Measurements from ENCODE around the gene RPRD1B.

Gene RPRD1B

DNA sequence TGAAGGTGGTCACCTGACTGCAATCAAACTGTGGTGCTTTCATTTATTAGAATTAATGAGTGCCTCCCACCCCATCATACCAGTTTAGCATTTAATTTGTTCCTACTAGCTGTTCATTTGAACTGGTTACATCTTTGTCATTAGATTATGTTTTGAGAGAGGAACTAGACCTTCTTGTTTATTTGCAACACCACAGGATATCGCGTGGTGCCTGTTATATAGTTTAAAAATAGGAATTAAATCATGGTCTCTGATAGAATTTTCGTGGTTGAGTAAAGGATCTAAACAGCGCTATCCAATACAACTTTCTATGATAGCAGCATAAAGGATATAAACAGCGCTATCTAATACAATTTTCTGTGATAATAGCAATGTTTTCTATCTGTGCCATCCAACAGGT lies 2.8 kb downstream of the RPRD1B start:
- DNase-seq (ENCODE audit: low spot score), result no peak

DNA sequence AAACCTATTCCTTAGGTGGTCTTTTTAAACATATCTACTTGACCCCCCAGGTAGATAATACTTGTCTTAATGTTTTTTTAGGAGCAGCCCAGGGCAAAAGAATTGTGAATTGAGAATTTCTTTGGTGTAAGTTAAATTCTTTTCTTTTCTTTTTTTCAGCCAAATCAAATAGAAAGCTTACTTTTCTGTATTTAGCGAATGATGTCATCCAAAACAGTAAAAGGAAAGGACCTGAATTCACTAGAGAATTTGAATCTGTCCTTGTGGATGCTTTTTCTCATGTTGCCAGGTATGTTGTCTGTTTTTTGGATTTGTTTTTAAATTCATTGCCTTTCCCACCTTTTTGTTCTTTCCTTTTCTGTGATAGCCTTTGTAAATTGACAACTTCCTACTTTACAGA lies 6.7 kb downstream of the RPRD1B start:
- no peak for DNase-seq (ENCODE audit: low spot score)

DNA sequence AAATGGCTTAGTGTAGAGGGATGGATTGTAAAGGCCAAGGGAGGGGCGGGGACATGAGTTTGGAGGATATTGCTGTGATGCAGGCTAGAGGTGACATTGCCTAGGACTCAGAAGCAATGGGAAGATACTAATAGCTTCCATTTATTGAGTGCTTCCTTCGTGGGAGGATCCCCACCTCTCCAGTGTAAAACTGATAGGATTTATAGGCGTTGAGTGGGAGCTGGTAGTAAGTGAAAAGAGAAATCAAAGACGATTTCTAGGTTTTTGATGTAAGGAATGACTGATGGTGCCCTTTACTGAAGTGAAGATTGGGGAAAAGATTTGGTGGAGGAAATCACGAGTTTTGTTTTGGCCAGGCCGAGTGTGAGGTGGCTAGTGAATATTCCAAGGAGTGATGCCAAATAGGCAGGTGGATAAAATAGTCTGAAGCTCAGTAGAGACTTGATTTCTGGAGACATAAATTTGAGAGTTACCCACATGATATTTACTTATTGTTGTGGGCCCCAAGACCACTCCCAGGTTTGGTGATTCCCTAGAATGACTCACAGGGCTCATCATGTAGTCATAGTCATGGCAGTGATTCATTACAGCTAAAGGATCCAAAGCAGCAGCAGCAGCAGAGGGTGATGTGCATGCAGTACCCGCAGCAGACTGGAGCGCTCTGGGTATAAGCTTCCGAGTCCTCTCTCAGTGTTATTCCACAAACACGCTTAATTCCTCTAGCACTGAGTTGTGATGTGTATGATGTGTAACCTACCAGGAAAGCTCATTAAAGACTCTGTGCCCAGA lies 10.2 kb downstream of the RPRD1B start:
- no peak for DNase-seq (ENCODE audit: low spot score)

DNA sequence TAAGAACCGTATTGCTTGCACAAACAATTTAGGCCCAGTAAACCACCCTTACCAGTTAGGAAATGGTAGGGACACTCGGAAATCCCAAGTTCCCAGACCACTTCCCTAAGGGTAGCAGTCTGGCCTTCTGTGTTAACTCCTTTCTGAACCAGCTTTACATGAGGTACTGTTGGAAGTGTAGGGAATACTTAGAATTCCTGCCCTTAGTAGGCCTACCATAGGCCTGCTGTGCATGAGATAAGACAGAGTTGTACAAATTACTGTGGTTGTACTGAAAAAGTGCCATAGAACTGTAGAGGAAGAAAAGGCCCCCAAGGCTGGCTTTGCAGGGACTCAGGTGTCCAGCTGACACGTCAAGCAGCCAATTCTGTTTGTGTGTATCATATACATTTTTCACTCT lies 11.1 kb downstream of the RPRD1B start:
- DNase-seq (ENCODE audit: low spot score), result no peak

DNA sequence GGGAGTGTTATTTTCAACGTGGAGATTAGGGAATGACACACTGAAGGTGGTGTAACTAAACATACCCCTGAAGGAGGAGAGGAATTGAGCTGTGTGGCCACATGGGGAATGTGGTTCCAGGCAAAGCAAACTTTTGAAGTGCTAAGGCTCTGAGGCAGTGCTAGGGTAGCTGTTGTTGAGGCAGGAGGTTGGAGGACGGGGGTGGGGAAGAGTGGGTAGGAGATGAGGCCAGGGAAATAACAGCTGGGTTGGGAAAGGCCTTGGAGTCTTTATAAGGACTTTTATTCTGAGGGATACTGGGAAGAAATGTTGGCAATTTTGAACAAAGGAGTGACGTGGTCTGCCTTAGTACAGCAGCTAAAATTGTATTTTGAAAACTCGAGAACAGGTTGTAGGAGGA lies 13.0 kb downstream of the RPRD1B start:
- no peak for DNase-seq (ENCODE audit: low spot score)

DNA sequence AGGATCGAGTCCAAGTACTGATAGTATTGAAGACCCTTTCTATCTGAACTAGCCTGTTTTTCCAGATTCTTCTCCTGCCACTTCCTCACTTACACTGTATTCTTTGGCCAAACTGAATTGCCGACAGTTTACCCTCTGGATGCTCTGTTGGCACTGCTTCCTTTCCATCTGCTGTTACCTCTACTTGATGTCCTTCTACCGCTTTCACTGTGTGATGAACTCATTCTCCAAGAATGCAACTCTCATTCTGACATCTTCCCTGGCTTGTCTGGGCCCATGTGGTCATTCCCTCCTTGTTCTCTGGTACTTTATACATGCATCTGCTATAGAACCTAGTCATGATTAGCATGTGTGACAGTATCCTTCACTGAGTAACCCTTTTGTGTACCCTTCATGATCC lies 16.3 kb downstream of the RPRD1B start:
- DNase-seq (ENCODE audit: low spot score), result no peak

DNA sequence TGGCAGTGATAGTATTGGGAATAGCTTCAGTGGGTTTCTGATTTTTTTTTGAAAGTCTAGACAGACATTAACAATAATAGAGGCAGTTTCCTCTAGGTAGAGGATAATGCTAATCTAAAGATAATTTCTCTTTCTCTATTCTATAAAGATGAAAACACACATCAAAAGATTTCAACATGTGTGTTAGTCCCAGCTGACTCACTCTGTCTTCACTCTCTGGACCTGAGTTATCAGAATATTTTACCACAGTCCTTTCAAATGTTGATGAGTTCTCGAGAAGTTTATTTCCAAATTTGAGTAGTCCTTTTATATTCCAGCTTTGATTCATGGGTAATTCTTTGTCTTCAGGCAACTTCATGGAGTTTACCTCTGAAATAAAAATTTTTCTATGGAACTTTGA lies 17.1 kb downstream of the RPRD1B start:
- no peak for DNase-seq (ENCODE audit: low spot score)

DNA sequence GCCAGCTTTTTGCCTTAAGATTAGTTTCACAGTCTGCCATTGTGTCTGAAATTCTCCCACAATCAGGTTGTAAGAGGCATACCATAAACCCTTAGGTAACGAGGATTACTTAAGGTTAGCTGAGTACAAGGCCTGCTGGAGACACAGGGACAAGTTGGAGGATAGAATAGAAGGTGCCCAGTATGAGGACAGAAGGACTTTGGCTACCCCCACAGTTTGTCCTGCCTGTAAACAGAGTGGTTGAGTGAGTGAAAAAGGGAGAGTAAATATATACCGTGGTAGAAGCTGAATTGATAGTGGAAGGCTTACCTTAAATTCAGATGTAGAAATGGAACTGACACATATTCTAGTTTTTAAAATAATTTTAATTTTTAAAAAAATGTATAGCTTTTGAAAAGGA lies 19.3 kb downstream of the RPRD1B start:
- DNase-seq (ENCODE audit: low spot score), result no peak

DNA sequence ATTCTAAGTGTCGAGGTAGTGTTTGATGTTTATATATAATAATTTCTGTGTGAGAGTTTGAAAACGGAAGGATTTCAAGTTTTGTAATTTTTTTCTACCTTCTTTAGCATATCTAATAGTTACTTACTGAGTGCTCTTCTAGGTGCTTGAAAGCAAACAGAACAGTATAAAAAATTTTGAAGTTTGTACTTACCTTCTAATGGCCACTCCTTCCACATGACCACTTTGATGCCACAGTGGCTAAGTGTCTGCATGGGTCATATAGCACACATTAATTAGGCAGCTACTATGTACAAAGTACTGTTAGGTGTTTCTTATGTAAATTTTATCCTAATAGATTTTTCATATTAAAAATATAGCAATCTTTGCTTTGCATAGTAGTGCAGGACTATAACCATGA lies 21.1 kb downstream of the RPRD1B start:
- DNase-seq (ENCODE audit: low spot score), result no peak

DNA sequence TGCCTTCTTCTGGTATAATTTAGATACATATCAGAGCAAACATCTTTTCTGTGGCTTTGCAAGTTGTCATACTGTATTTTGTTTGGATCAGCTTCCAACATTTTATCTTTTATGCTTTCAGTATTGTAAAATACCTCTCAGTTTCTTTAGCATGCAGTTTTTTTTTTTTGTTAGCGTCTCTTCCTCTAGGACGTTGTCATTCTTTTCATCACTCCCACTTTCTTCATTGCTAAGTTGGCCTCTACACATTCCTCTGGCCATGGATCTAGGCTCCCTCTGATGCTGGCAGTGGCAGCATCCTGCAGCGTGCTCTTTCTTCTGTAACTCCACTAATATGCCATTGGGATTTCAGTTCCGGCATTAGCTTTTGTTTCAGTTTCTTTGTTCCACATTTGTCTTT lies 21.7 kb downstream of the RPRD1B start:
- no peak for DNase-seq (ENCODE audit: low spot score)

DNA sequence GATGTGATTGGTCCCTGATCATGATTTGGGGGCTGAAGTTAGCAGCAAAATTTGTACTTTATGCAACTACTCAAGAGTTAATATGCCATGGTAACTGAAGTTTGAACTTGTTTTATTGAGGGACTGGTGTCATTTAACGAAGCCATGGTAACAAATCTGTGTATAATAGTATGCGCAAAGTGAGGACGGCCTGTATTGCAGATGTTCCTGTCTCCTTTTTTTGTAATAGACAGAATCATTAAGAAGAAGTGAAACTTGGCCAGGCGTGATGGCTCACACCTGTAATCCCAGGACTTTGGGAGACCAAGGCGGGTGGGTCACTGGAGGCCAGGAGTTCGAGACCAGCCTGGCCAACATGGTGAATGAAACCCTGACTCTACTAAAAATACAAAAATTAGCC lies 22.3 kb downstream of the RPRD1B start:
- no peak for DNase-seq (ENCODE audit: low spot score)

DNA sequence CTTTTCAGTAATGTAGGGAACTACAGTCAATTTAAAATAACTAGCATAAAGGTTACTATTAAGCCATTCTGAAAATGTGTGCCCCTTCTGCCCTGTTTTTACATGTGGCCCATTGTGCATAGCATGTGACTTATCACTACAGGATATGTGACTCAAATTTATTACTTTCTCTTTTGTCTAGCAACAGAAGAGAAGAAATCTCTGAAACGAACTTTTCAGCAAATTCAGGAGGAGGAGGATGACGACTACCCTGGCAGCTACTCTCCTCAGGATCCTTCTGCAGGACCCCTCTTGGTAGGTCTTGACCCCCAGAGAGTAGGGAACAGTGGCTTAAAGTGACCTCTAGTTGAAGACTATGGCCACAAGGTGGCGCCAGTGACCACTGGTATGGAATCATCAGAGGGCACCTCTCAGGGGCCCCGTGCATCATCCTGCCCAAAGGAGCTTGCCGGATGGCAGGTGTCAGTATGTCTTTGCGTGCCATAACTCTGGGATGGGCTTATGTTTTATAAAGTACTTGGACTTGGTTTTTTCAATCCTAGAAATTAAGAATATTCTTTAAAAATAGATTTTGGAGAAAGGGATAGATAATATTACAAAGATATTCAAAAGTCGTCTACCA lies 23.9 kb downstream of the RPRD1B start:
- DNase-seq (ENCODE audit: low spot score), result peak; percentile 80

DNA sequence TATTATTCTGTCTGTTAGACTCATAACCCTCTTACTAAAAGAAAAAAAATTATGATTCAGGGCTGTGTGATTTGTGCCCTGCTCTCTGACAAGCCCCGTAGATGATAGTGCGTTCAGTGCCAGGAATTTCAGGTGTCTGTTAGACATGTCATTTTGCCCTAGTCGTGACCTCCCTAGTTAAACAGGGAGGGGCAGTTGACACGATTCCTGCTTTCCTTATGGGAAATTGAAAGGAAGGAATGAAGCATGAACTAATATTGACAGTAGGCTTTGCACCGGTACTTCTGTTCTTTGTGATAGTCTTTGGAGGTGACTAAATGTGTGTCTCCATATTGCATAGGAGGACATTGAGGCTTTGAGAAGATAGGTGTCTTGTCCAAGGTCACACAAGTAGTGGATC lies 26.3 kb downstream of the RPRD1B start:
- DNase-seq (ENCODE audit: low spot score), result no peak

DNA sequence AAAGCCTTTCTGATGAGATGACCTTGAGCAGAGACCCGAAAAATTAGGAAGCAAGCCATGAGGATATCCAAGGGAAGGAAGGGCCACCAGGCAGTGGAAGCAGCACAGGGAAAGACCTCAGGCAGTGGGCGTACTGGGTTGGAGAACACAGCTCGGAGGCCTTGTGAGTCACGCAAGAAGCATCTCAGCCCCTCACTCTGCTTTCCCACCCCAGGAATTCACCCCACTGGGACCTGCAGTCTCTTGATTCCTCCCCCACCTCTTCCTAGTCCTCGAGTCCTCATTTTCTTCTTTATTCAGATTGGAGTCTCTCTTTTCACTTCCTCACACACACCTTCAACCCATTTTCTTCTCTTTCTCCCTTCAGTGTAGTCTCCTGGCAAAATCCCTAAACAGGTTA lies 27.0 kb downstream of the RPRD1B start:
- DNase-seq (ENCODE audit: low spot score), result no peak

DNA sequence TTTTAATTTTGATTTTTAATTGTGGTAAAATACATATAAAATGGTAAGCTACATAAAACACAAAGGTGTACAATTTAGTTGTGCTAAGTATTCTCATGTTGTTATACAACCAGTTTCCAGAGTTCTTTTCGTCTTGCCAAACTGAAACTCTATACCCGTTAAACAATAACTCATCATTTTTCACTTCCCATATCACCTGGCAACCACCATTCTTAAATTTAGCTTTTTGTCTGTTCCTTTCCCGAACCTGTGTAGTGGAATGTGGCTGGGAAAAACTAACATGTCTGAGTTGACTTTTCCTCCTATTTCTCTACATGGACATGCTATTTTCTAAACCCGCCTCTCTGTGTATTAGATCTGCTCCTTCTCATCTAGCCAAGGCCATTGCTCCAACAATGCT lies 27.6 kb downstream of the RPRD1B start:
- no peak for DNase-seq (ENCODE audit: low spot score)

DNA sequence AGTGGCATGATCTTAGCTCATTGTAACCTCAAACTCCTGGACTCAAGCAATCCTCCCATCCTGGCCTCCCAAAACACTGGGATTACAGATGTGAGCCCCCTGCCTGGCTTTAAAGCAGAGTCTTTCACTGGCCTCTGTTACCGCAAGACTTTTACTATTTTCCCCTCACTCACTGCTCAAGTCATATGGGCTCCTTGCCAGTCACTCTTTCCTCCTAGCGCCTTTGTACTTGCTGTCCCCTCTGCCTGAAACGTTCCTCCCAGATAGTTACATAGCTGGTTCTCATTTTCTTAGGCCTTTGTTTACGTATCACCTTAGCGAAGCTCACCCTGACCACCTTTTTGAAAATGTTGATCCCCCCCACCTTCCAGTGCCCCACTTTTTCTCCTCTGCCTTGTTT lies 29.3 kb downstream of the RPRD1B start:
- no peak for DNase-seq (ENCODE audit: low spot score)

DNA sequence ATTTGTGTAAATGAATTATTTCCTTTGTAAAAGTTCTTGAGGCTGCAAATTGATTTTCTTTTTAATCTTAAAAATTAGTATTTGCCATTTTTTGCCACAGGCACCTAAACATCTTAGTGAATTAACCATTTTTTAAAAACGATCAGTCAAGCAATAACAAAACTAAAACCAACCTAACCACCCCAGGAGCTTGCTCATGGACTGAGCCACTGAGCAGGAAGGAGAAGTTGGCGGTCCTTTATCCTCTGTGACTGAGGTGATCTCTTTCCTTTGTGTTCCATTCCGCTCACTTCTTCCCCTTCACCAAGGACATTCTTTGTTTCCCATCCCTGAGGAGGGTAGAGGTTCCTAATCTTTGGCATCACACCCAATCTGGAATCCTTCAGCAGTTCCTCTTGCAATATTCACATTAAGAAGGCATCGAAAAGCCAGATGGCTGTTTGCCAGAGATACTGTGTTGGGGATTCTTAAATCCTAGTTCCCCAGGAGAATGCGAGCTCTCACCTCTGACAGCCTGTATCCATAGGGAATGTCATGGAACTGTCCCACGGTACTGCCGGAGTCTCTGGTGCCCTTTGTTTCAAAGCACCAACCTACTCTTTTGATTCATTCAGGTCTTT lies 30.5 kb downstream of the RPRD1B start:
- DNase-seq (ENCODE audit: low spot score), result no peak

DNA sequence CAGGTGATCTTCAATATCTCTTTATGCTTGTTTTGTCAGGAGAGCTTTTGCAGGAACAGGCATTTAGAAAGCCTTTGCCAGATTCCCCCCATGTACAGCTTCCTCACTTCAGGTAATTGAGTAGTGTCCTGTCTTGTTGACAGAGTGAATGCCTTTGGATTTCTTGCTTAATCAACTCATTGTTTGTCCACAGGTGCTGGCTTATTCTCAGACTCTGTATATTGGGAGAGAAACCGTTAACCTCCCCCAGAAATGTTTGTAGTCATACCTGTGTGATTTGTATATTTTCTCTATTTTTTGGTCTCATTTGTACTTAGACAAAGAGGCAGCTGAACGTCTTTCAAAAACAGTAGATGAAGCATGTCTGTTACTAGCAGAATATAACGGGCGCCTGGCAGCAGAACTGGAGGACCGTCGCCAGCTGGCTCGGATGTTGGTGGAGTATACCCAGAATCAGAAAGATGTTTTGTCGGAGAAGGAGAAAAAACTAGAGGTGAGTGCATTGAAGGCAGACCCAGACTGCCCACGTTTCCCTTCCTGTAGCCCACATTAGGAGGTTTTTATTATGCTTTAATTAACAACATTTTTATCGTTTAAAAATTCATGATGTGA lies 32.3 kb downstream of the RPRD1B start:
- DNase-seq (ENCODE audit: low spot score), result no peak

DNA sequence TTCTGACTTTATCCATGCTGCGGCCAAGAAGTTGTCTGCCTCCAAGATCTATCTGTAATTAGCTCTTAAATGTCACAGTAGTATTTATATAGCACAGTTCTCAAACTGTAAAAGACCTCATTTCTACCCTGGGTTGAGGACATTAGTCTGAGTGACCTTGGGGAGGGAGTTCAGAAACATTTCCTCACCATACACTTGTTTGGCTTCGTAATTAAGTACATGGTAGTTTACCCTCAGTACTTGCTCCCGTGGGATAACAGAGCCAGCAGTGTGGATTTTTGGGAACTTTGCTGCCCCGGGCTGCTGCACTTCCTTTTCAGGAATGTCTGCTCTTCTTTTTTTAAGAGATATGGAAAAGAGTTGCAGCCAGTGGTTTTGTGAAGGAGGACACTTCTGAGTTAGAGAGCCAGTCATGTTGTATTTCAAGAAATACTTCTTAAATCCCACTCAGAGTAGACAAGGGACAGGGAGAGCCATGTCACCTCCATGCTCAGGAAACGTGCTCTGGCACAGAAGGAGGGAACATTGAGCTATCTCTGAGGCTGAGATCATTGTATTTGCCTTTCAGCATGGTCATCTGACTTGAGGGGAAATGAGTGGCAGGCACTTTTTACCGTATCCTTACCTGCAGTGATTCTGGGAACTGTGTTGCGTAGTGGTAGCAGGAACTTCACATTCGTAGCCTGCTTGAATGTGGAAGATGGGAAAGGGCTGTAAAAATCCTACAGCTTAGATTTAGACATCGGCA lies 33.6 kb downstream of the RPRD1B start:
- no peak for DNase-seq (ENCODE audit: low spot score)

DNA sequence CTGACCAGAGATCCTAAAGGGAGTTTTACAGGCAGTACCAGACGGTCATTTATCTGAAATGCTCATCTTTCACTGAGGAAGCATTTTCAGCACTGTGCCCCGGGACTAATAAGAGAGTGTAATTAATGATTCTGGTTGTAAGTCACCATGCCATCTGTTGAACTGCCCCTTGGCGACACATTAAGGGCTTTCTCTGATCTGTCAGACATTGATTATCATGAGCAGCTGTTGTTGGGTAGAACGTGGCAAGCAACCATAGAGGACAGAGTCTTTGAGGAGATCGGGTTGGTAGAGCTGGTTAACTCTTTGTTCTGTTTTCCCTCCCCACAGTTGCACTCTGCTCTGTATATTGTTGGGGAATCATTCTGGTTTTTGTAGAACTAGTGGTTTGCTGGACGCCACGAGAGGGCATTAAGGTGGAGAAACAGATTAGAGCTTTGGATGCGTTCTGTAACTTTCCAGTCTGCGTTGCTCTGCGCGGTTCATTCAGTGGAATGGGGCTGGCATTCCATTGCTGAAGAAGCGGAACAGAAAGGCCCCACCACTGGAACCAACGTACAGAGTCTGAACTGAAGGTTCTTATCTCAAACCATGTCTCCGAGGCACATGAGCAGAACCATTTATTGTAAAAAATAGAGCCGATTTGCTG lies 34.3 kb downstream of the RPRD1B start:
- DNase-seq (ENCODE audit: low spot score), result no peak

DNA sequence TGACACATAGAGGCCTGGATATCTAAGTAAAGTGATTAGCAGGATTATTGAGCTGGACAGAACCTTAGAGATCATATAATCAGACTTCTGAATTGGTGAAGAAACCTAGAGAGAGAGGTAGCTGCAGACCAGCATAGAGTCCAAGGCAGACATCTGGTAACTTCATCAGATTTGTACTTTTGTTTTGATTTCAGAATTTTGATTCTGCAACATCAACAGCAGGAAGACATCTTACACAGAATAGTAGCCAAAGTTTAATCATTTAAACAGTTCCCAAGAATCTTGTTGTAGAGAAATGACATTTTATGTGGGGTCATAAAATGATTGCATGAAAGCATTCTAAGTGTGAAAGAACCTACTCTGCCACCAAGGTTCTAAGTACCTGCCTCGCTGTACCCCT lies 39.4 kb downstream of the RPRD1B start:
- DNase-seq (ENCODE audit: low spot score), result no peak
